HCT116 (cell line): Measurements from ENCODE around the gene C14orf180.

ENCODE experiments used
- CTCF ChIP-seq, 3 experiments: fragments of 200-600 bp in 1 of 3; sonication (generic) in 1 of 3; IDR thresholded peaks in 2 of 3; conservative IDR thresholded peaks in 1 of 3; 2 replicates each; pipeline ENCODE4 v1.5.1; 2012 to 2017; ENCODE audit warnings: low read depth in 2 of 3, low read length in 2 of 3, antibody characterized with exemption in 1 of 3, borderline replicate concordance in 1 of 3, control low read depth in 1 of 3, mild to moderate bottlenecking in 1 of 3, mixed read lengths in 1 of 3, mixed run types in 1 of 3, moderate library complexity in 1 of 3; ENCODE audit not compliant: insufficient read depth in 1 of 3
- EZH2phosphoT487 ChIP-seq: fragments of 200-600 bp; IDR thresholded peaks from 2 replicates; pipeline ENCODE4 v1.6.1; 2018; ENCODE audit warnings: antibody characterized with exemption, borderline replicate concordance
- POLR2A ChIP-seq: IDR thresholded peaks from 2 replicates; pipeline ENCODE4 v1.7.0; 2011; ENCODE audit warnings: borderline replicate concordance; ENCODE audit not compliant: insufficient read depth, insufficient read length; ENCODE audit errors: extremely low read depth
- POLR2AphosphoS5 ChIP-seq: IDR thresholded peaks from 2 replicates; pipeline ENCODE4 v1.6.1; 2011; ENCODE audit warnings: mild to moderate bottlenecking, low read depth, low read length, moderate library complexity
- TF ChIP-seq, protein P1 (sequence below): IDR thresholded peaks from 2 replicates; pipeline ENCODE4 v1.6.1; 2012
- TF ChIP-seq, protein P2 (sequence below): IDR thresholded peaks from 2 replicates; pipeline ENCODE4 v1.6.1; 2012; ENCODE audit warnings: low read depth

GRCh38 chr14:104600141-104600643, 20.6 kb downstream of the C14orf180 start:
- TF ChIP-seq, protein P1, sequence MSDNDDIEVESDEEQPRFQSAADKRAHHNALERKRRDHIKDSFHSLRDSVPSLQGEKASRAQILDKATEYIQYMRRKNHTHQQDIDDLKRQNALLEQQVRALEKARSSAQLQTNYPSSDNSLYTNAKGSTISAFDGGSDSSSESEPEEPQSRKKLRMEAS, result no peak
- TF ChIP-seq CTCF (IDR thresholded peaks at IDR 0.05 in 2 of 3, conservative IDR thresholded peaks at IDR 0.05 in 1 of 3; ENCODE audit: borderline replicate concordance in 1 of 3, insufficient read depth in 1 of 3, low read depth in 2 of 3, low read length in 2 of 3), result no peak
- TF ChIP-seq POLR2A, result no peak
- no peak for TF ChIP-seq EZH2phosphoT487
- TF ChIP-seq, protein P2, sequence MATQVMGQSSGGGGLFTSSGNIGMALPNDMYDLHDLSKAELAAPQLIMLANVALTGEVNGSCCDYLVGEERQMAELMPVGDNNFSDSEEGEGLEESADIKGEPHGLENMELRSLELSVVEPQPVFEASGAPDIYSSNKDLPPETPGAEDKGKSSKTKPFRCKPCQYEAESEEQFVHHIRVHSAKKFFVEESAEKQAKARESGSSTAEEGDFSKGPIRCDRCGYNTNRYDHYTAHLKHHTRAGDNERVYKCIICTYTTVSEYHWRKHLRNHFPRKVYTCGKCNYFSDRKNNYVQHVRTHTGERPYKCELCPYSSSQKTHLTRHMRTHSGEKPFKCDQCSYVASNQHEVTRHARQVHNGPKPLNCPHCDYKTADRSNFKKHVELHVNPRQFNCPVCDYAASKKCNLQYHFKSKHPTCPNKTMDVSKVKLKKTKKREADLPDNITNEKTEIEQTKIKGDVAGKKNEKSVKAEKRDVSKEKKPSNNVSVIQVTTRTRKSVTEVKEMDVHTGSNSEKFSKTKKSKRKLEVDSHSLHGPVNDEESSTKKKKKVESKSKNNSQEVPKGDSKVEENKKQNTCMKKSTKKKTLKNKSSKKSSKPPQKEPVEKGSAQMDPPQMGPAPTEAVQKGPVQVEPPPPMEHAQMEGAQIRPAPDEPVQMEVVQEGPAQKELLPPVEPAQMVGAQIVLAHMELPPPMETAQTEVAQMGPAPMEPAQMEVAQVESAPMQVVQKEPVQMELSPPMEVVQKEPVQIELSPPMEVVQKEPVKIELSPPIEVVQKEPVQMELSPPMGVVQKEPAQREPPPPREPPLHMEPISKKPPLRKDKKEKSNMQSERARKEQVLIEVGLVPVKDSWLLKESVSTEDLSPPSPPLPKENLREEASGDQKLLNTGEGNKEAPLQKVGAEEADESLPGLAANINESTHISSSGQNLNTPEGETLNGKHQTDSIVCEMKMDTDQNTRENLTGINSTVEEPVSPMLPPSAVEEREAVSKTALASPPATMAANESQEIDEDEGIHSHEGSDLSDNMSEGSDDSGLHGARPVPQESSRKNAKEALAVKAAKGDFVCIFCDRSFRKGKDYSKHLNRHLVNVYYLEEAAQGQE, result no peak
- TF ChIP-seq POLR2AphosphoS5, result no peak
